Islet precursor cell (in vitro differentiated cells): Measurements from ENCODE around the gene GLOD5.
"Not testable (repeated sequence)": the region's sequence is repeated elsewhere in the genome, so short reads cannot be mapped to it uniquely, and the experiment has no call there.

ENCODE experiments used
- DNase-seq: peaks from one replicate; pipeline ENCODE4 v3.0.0-alpha.2; 2018

The GLOD5 gene

DNA sequence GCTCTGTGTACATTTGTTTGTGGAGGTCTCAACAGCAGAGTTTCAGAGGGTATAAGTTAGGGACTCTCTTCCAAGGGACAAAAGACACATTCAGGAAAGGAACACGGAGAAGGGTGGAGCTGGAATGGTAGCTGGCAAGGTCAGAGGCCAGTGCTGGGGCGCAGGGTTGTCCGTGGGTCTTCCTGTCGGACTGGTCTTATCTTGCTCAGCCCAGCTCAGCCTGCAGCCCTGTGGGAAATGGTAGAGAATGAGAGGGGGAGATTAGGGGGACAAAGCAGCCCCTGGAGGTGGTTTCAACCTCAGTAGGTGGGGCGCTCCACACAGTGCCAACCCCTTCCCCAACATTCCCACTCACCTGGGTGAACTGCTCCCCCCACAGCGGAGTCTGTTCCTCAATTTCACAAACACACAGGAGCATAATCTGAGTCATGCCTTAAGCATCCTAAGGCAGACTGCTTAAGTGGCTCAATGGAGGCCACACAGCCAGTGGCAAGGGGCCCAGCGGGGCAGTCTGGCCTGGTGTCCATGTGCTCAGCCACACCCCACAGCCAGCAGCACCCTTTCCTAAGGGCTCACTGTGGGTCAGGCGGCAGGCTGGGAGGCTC lies 33.5 kb downstream of the GLOD5 start:
- peak; percentile 88 for DNase-seq

DNA sequence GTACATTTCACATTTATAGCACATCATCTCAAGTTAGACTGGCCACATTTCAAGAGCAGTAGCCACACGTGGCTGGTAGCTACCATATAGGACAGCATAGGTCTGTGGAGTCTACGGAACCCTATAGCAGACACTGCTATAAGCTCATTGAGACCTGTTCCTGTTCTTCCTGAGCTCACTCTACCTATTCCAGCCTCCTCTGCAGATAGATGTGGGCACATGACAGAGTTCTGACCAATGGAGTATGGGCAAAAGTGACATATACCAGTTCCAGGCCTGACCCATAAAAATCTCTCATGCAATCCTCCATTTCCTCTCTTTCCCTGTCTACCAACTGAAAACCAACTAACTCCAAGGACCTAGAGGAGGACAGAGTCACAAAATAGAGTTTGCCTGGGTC lies 36.8 kb downstream of the GLOD5 start:
- no peak for DNase-seq

DNA sequence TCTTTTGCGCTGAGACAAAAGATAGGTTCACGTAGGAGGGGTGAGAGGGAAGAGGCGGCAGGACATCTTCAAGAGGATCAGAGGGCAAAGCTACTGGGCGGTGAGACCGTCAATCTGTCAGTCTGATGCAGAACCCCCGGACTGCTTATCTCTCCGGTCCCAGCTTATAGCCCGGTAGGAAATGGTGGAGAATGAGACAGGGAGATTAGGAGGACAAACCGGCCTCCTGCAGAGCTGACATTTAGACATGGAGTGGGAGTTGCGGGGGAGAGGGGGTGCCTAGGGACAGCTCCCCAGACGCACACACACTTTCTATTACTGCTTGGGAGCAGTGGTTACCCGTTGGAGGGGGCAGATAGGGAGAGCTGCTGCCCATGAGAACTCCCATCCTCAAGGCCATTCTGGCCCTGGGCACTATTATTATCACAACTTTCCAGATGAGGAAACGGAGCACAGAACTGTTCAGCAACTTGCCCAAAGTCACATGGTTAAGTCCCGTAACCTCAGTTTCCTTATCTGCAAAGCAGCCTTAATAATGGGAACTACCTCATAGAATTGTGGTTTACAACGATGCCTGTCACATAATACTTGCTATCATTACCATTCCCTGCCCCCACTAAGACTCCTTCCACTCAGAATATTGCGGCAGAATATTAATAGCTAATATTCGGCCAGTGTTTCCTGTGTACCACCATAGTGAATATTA lies 39.2 kb downstream of the GLOD5 start:
- DNase-seq = no peak

DNA sequence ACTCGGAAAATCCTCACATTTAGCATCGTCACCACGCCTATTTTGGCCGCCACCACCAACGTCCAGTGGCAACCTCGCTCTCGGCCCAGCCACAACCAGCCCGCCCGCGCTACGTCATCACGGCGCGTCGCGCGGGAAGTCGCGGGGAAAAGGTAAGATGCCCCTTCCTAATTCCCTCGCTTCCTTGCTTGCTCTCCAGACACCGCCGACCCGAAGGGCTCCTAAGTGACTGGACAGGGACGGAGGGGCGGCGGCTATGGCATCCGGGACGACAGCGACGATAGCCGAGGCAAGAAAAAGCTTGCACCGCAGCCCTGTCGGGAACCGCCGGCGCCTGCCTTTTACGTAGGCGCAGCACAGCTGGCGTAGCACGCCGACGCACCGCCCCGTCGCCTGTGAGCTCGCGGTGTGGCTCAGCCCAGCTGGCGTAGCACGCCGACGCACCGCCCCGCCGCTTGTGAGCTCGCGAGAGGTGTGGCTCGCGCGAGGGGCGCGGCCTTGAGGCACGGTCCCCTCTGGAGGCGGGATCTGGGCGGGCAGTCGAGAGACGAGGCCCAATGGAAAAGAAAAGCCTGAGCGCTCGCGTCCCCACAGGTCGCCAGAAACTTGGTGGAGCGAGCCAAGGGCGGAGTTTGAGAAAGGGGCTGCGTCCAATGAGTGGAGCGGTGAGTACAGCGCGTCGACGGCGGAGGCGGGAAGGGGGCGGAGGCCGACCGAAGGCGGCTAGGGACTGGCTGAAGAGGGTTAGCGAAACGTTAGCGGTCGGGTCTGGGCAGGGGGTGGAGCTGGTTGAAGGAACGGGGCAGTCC lies 39.9 kb downstream of the GLOD5 start, which contains the start of gene HDAC6:
Gene HDAC6, plus strand, starts transcription at position 788 of the 809 bp plus-strand sequence. CDS start 626 bp downstream, outside the sequence.
- peak; percentile 99 for DNase-seq

DNA sequence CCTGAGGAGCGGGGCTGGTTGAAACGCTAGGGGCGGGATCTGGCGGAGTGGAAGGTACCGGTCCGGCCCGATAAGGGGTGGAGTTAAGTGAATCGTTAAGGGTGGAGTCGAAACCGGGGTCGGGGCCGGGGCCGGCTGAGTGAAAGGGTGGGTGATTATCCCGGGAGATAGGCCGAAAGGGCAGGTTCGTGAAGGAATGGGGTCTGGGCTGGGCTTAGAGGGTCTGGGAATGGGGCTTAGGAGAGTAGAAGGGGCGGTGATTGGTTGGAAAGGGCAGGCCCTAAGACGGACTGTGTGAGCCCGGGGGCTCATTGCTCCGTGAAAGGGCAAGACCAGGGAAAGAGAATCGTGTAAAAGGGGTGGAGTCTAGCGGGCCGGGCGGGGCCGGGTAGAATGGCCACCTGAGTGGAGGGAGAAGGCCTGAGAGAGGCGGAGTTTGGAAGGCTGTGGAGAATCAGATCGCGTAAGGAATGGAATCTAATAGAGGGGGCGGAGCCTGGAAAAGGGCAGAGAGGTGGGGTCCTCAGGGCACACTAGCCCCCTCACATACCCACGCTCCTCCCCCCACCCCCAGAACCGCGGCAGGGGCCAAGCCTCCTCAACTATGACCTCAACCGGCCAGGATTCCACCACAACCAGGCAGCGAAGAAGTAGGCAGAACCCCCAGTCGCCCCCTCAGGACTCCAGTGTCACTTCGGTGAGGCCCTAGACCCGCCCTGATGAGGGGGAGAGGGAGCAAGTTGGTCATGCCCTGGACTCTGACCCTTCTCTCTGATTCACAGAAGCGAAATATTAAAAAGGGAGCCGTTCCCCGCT lies 40.8 kb downstream of the GLOD5 start:
- DNase-seq = peak; percentile 96

DNA sequence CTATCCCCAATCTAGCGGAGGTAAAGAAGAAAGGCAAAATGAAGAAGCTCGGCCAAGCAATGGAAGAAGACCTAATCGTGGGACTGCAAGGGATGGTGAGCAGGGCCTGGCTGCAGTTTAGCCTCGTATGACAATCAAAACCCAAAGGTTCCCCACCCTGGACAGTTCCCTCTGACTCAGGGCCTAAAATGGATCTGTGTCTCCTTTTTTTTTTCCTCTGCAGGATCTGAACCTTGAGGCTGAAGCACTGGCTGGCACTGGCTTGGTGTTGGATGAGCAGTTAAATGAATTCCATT lies 41.3 kb downstream of the GLOD5 start:
- DNase-seq = no peak

DNA sequence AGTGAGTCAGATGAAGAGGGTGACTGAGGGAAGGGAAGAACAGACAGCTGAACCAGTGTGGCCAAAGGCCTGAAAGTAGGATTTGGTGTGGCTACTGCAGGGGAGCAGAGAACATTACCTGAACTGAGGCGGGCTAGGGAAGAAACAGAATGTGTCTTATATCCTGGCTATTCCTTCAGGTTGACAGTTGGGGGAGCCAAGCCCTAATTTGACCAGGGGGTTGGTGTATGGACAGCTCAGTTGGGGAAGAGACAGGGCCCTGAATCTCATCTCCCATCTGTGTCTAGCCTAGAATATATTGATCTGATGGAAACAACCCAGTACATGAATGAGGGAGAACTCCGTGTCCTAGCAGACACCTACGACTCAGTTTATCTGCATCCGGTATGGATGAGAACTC lies 44.5 kb downstream of the GLOD5 start:
- no peak for DNase-seq

DNA sequence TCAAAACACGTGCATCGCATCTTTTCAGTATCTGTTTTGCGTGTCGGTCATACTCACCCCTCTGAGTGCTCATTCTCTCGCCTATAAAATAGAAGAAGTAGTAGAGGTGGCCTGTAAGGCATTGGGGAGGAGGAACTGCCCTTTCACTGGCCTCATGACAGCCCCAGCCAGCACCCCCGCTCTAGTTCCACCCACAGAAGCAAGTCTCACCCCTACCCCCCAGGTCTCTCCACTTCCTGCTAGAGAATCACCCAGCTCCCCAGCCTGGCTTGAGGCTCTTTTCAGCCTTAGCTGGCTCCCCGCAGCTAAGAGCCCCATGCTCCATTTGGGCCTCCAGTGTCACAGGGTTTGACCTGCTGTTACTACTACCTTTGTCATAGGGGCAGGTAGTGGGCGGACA lies 52.1 kb downstream of the GLOD5 start:
- no peak for DNase-seq

DNA sequence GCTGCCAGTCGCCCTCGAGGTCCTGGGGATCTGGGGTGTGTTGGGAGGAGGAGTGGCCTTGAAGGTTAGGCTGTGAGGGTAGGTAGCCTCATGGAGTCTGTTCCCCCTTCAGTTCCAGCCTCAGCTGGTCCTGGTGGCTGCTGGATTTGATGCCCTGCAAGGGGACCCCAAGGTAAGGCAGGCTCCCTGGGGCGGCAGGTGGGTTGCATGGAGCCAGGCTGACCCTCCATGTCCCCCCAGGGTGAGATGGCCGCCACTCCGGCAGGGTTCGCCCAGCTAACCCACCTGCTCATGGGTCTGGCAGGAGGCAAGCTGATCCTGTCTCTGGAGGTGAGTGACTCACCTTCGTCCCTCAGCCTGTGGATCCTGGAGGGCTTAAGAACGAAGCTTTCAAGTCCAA lies 53.2 kb downstream of the GLOD5 start:
- no peak for DNase-seq

DNA sequence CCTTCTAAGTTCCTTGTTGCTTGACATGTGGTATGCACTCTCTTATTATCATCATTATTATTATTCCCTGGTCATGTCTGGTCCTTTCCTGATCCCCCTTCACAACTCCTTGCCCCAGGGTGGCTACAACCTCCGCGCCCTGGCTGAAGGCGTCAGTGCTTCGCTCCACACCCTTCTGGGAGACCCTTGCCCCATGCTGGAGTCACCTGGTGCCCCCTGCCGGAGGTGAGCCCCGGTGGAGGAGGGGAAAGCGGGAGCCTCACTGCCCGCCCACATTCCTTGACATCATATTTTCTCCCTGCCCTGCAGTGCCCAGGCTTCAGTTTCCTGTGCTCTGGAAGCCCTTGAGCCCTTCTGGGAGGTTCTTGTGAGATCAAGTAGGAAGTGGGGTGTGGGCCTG lies 53.7 kb downstream of the GLOD5 start:
- DNase-seq = no peak

DNA sequence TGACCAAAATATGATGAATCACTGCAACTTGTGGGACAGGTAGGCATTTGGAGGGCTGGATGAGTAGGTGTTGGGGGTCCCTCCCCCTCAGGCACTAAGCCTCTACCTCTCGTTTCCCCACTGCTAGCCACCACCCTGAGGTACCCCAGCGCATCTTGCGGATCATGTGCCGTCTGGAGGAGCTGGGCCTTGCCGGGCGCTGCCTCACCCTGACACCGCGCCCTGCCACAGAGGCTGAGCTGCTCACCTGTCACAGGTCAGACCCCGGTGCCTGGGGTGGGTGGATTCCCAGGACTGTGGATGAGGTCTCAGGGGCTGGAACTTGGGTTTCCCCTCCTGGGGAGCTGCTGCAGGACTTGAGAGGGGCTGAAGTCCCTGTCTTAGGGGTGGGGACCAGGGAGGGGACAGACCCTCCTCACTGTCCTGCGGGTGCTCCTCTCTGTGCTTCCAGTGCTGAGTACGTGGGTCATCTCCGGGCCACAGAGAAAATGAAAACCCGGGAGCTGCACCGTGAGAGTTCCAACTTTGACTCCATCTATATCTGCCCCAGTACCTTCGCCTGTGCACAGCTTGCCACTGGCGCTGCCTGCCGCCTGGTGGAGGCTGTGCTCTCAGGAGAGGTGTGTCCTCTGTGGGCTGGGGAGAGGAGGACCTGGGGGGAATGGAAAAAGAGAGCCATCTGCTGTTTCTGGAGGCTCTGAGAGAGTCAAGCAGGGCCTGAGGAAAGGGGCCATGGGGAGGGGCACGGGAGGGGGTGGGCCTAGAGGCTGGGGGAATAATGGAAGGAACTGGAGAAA lies 54.7 kb downstream of the GLOD5 start:
- DNase-seq = no peak

DNA sequence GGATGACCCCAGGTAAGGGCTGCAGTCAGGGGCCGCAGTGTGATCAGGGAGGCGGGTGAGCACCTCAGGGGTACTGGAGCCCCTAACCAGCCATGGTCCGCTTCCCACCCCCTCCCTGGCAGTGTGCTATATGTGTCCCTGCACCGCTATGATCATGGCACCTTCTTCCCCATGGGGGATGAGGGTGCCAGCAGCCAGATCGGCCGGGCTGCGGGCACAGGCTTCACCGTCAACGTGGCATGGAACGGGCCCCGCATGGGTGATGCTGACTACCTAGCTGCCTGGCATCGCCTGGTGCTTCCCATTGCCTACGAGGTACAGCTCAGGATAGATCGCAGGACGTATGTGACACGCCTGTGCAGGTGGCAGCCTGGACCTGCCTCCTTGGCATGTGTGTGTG lies 56.6 kb downstream of the GLOD5 start:
- no peak for DNase-seq

DNA sequence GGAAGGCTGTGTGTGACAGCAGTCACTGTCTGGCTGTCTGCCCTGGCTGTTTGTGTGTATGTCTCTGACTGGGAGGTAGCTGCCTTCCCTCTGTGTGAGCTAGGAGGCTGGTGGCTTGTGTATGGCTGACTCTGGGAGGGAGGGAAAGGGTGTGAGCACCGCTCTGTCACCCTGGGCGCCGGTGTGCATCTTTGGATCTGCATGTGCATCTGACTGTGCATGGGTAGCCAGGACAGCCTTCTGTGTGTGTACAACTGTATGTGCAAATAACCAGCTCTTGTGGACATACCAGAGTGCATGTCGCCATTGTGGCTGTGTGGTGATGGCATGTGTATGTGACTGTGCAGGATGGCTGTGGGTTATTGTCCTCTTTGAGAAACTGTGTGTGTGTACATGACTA lies 57.3 kb downstream of the GLOD5 start:
- no peak for DNase-seq

DNA sequence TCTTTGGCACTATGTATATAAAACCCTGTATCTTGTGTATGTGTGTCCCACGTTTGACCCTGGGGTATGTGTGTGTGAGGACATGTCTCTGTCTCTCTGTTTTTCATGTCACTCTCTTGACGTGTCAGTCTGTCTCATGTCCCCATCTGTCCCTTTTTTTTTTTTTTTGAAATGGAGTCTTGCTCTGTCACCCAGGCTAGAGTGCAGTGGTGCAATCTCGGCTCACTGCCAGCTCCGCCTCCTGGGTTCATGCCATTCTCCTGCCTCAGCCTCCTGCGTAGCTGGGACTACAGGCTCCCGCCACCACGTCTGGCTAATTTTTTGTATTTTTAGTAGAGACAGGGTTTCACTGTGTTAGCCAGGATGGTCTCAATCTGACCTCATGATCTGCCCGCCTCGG lies 57.8 kb downstream of the GLOD5 start:
- not testable (repeated sequence) for DNase-seq

DNA sequence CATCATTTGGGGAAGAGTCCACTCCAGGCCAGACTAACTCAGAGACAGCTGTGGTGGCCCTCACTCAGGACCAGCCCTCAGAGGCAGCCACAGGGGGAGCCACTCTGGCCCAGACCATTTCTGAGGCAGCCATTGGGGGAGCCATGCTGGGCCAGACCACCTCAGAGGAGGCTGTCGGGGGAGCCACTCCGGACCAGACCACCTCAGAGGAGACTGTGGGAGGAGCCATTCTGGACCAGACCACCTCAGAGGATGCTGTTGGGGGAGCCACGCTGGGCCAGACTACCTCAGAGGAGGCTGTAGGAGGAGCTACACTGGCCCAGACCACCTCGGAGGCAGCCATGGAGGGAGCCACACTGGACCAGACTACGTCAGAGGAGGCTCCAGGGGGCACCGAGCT lies 61.5 kb downstream of the GLOD5 start:
- DNase-seq = no peak
